ENCODE measurements around the gene SCYL2.
A peak's percentile ranks its signal among the peaks of the same experiment; 100 is the strongest.
"Not testable (repeated sequence)": the region's sequence is repeated elsewhere in the genome, so short reads cannot be mapped to it uniquely, and the experiment has no call there.

The SCYL2 gene

DNA sequence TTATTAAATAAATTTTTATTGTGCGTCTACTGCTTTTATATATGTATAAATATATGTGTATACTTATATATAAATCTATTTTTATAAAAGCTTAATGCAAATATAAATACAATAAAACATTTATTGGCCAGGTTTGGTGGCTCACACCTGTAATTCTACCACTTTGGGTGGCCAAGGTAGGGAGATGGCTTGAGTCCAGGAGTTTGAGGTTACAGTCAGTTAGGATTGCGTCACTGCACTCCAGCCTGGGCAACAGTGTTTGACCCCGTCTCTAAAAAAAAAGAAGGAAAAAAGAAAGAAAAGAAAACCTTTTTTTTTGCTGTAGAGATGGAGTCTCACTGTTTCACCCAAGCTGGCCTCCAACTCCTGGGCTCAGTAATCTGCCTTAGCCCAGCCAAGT is 45.5 kb upstream of the SCYL2 start (continued):
- TF ChIP-seq, protein P1, sequence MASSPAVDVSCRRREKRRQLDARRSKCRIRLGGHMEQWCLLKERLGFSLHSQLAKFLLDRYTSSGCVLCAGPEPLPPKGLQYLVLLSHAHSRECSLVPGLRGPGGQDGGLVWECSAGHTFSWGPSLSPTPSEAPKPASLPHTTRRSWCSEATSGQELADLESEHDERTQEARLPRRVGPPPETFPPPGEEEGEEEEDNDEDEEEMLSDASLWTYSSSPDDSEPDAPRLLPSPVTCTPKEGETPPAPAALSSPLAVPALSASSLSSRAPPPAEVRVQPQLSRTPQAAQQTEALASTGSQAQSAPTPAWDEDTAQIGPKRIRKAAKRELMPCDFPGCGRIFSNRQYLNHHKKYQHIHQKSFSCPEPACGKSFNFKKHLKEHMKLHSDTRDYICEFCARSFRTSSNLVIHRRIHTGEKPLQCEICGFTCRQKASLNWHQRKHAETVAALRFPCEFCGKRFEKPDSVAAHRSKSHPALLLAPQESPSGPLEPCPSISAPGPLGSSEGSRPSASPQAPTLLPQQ (tag by site-specific recombination; IDR thresholded peaks at IDR 0.05): no peak

DNA sequence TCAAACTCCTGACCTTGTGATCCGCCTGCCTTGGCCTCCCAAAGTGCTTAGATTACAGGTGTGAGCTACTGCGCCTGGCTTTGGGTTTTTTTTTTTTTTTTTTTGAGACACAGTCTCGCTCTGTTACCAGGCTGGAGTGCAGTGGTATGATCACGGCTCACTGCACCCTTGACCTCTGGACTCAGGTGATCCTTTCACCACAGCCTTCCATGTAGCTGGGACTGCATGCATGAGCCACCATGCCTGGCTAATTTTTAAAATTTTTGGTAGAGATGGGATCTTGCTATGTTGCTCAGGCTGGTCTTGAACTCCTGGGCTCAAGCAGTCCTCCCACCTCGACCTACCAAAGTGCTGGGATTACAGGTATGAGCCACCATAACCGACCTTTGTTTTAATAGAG is 44.8 kb upstream of the SCYL2 start:
- peaks cover 17% of the 10 kb centered on the region for H3K4me1 ChIP-seq (ENCODE audit: control insufficient read depth, insufficient read depth, low read length)
- peaks cover 30 to 35% of the 10 kb centered on the region in 2 experiments for H3K36me3 ChIP-seq (ENCODE audit: control insufficient read depth in 2 of 2, insufficient read depth in 1 of 2, low read length in 2 of 2)
- H3K9me3 ChIP-seq (ENCODE audit: control insufficient read depth, insufficient read depth, low read depth, low read length); CTCF ChIA-PET; H3K4me3 ChIP-seq (ENCODE audit: low read depth, low read length); H3K27ac ChIP-seq (ENCODE audit: extremely low read depth, low read depth, low read length): not testable (repeated sequence)
- POLR2A ChIA-PET: interaction anchor here (0.7 kb wide), 1 partner anchor 18 kb away, joined by 5 read pairs; no protein-coding TSS in a partner anchor

DNA sequence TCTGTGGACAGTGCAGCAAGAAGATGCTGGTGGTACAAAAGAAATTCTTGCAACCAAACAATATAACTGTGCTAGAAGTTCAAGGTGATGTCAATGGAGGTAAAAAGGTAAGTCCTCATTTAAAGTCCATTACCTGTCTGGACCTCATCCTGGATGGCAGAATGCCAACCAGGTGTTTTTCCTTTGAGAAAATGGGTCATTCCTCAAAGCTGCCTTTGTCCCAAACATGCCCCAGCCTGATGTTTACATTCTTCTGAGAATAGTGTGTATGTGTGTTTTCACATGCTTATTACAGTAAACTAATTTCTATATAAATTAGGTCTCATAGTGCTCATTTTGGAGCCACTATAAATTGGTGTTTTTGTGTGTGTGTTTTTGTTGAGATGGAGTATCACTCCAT is 41.5 kb upstream of the SCYL2 start:
- Histone ChIP-seq H3K4me3 (ENCODE audit: low read depth, low read length) (no peak overlapping the region), H3K27ac (ENCODE audit: extremely low read depth, low read depth, low read length) (no peak overlapping the region), H3K9me3 (ENCODE audit: control insufficient read depth, insufficient read depth, low read depth, low read length) (no peaks in the 10 kb centered on the region), H3K36me3 (ENCODE audit: control insufficient read depth in 2 of 2, insufficient read depth in 1 of 2, low read length in 2 of 2) (peaks cover 18 to 27% of the 10 kb centered on the region in 2 experiments), H3K4me1 (ENCODE audit: control insufficient read depth, insufficient read depth, low read length) (peaks cover 8% of the 10 kb centered on the region; the same call in 1 of the 2 replicates)
- ChIA-PET POLR2A (no interaction called here), CTCF (interaction anchor here (0.8 kb wide), 1 partner anchor 123 kb away, joined by 3 read pairs; no protein-coding TSS in a partner anchor)
- 0 out of 2 replicates have a peak, but pooled peaks have one; percentile 14 for TF ChIP-seq ZEB2 (tag by site-specific recombination; IDR thresholded peaks at IDR 0.05)
- no peak for TF ChIP-seq ZNF19 (tag by site-specific recombination; IDR thresholded peaks at IDR 0.05; ENCODE audit: low read depth)

DNA sequence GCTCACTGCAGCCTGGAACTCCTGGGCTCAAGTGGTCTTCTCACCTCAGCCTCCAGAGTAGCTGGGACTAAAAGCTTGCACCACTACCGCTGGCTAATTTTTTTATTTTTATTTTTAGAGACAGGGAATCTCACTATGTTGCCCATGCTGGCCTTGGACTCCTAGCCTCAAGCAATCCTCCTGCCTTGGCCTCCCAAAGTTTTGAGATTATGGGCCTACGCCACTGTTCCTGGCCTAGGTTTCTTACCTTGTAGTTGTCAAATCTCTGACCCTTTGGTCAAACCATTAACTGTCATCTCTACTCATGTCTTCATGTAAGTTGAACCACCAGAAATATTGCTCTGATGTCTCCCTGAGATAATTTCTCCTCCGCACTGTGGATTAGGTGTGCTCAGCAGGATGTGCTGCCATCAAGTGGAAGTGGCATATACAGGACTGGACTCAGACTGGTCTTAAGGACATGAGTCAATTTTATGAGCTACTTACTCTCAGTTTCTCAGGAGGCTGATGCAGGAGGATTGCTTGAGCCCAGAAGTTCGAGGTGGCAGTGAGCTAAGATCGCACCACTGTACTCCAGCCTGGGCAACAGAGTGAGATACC is 37.8 kb upstream of the SCYL2 start:
- ChIA-PET POLR2A (interaction anchor here (1.1 to 1.5 kb wide), 2 partner anchors 38 to 74 kb away, joined by 3 to 8 read pairs; partner anchors contain the start of genes DEPDC4 and SCYL2), CTCF (interaction anchor here (0.6 to 1.1 kb wide), 2 partner anchors 27 to 411 kb away, joined by 3 to 5 read pairs; no protein-coding TSS in a partner anchor)
- no peak overlapping the region for H3K4me3 ChIP-seq (ENCODE audit: low read depth, low read length)
- H3K9me3 ChIP-seq (ENCODE audit: control insufficient read depth, insufficient read depth, low read depth, low read length): no peaks in the 10 kb centered on the region
- H3K36me3 ChIP-seq (ENCODE audit: control insufficient read depth in 2 of 2, insufficient read depth in 1 of 2, low read length in 2 of 2): peaks cover 0 to 13% of the 10 kb centered on the region in 2 experiments
- TF ChIP-seq ZNF138 (tag by site-specific recombination; IDR thresholded peaks at IDR 0.05; ENCODE audit: borderline replicate concordance) (no peak), ZNF654 (tag by site-specific recombination; IDR thresholded peaks at IDR 0.05; ENCODE audit: low read depth) (peak; percentile 67), ZNF121 (tag by site-specific recombination; IDR thresholded peaks at IDR 0.05) (peak; percentile 50; the same call in 1 of the 2 replicates)
- TF ChIP-seq, protein P2, sequence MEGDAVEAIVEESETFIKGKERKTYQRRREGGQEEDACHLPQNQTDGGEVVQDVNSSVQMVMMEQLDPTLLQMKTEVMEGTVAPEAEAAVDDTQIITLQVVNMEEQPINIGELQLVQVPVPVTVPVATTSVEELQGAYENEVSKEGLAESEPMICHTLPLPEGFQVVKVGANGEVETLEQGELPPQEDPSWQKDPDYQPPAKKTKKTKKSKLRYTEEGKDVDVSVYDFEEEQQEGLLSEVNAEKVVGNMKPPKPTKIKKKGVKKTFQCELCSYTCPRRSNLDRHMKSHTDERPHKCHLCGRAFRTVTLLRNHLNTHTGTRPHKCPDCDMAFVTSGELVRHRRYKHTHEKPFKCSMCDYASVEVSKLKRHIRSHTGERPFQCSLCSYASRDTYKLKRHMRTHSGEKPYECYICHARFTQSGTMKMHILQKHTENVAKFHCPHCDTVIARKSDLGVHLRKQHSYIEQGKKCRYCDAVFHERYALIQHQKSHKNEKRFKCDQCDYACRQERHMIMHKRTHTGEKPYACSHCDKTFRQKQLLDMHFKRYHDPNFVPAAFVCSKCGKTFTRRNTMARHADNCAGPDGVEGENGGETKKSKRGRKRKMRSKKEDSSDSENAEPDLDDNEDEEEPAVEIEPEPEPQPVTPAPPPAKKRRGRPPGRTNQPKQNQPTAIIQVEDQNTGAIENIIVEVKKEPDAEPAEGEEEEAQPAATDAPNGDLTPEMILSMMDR (tag by site-specific recombination; IDR thresholded peaks at IDR 0.05): peak; percentile 35; the same call in 1 of the 2 replicates
- no peak overlapping the region for H3K27ac ChIP-seq (ENCODE audit: extremely low read depth, low read depth, low read length)
- peaks cover 2% of the 10 kb centered on the region; the same call in 1 of the 2 replicates for H3K4me1 ChIP-seq (ENCODE audit: control insufficient read depth, insufficient read depth, low read length)

DNA sequence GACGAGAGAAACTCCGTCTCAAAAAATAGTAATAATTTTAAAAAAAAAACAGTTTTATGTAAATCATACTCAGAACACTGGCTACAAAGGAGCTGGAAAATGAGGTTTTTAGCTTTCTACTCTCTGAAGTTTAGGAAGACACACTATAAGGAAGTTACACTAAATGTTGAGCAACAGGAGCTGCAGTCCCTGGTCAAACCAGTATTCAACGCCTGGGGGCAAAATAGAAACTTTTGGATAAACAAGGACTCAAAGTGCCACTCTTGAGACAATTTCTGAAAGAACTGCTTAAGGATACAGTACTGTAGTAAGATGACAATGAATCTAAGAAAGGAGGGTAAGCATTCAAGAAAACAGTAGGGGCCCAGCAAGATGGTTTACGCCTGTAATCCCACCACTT is 37.1 kb upstream of the SCYL2 start:
- Histone ChIP-seq H3K4me3 (ENCODE audit: low read depth, low read length) (no peak overlapping the region), H3K36me3 (ENCODE audit: control insufficient read depth in 2 of 2, insufficient read depth in 1 of 2, low read length in 2 of 2) (peaks cover 0 to 8% of the 10 kb centered on the region in 2 experiments), H3K9me3 (ENCODE audit: control insufficient read depth, insufficient read depth, low read depth, low read length) (no peaks in the 10 kb centered on the region), H3K4me1 (ENCODE audit: control insufficient read depth, insufficient read depth, low read length) (no peaks in the 10 kb centered on the region), H3K27ac (ENCODE audit: extremely low read depth, low read depth, low read length) (no peak overlapping the region)
- ChIA-PET CTCF (interaction anchor here (0.9 to 1.1 kb wide), 2 partner anchors 27 to 118 kb away, joined by 3 to 5 read pairs; no protein-coding TSS in a partner anchor), POLR2A (interaction anchor here (1.1 to 1.5 kb wide), 2 partner anchors 37 to 75 kb away, joined by 3 to 8 read pairs; partner anchors contain the start of genes DEPDC4 and SCYL2)
- TF ChIP-seq ZNF248 (tag by site-specific recombination; IDR thresholded peaks at IDR 0.05): no peak
- TF ChIP-seq ZNF600 (tag by site-specific recombination; IDR thresholded peaks at IDR 0.05): no peak
- TF ChIP-seq ZBTB1 (tag by site-specific recombination; IDR thresholded peaks at IDR 0.05): no peak
- no peak for TF ChIP-seq ZNF10 (tag by site-specific recombination; IDR thresholded peaks at IDR 0.05)
- no peak for TF ChIP-seq ZNF274 (IDR thresholded peaks at IDR 0.05; ENCODE audit: low read length)
- TF ChIP-seq ZNF274 (tag by site-specific recombination; IDR thresholded peaks at IDR 0.05; ENCODE audit: borderline replicate concordance): no peak
- TF ChIP-seq, protein P3, sequence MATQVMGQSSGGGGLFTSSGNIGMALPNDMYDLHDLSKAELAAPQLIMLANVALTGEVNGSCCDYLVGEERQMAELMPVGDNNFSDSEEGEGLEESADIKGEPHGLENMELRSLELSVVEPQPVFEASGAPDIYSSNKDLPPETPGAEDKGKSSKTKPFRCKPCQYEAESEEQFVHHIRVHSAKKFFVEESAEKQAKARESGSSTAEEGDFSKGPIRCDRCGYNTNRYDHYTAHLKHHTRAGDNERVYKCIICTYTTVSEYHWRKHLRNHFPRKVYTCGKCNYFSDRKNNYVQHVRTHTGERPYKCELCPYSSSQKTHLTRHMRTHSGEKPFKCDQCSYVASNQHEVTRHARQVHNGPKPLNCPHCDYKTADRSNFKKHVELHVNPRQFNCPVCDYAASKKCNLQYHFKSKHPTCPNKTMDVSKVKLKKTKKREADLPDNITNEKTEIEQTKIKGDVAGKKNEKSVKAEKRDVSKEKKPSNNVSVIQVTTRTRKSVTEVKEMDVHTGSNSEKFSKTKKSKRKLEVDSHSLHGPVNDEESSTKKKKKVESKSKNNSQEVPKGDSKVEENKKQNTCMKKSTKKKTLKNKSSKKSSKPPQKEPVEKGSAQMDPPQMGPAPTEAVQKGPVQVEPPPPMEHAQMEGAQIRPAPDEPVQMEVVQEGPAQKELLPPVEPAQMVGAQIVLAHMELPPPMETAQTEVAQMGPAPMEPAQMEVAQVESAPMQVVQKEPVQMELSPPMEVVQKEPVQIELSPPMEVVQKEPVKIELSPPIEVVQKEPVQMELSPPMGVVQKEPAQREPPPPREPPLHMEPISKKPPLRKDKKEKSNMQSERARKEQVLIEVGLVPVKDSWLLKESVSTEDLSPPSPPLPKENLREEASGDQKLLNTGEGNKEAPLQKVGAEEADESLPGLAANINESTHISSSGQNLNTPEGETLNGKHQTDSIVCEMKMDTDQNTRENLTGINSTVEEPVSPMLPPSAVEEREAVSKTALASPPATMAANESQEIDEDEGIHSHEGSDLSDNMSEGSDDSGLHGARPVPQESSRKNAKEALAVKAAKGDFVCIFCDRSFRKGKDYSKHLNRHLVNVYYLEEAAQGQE (tag by site-specific recombination; IDR thresholded peaks at IDR 0.05): no peak
- TF ChIP-seq OSR2 (tag by site-specific recombination; IDR thresholded peaks at IDR 0.05): no peak

Data from HEK293 (cell line).